HCT116 (cell line): ENCODE results near the gene LY86. TPM values are rescaled to one million over a fixed set of nuclear protein-coding genes. Genes with fewer than 3 reads are reported as not detected.

ENCODE experiments used
- ATAC-seq: fragments of 200-7000 bp; cut with Tn5 transposase; 2 replicates; pipeline ENCODE4 v1.9.1; 2020; ENCODE audit warnings: mild to moderate bottlenecking, moderate library complexity
- BruUV-seq: library from RNA; stranded (reverse); fragments of 400-500 nt; replicated peaks from 2 replicates; lab custom pipeline; 2021; lab: Mats Ljungman, UMichigan
- CTCF ChIA-PET: fragments of 300-600 bp; sonication (Branson Sonifier 250); formaldehyde crosslinking; loops from one replicate; lab custom pipeline; 2021; ENCODE audit warnings: antibody characterized with exemption; lab: Charles Lee
- POLR2A ChIA-PET: fragments of 300-600, 350-600 bp; sonication (Branson Sonifier 250); formaldehyde crosslinking; loops from one replicate; lab custom pipeline; 2021; ENCODE audit warnings: antibody characterized with exemption; lab: Charles Lee
- RAD21 ChIA-PET, 2 experiments: fragments of 300-600 bp; sonication (Branson Sonifier 250); formaldehyde crosslinking; loops; one replicate each; lab custom pipeline; 2023; ENCODE audit warnings: low total read pairs in 2 of 2; ENCODE audit not compliant: uncharacterized antibody in 2 of 2, unreplicated experiment in 2 of 2, low non-redundant PET in 1 of 2; lab: Charles Lee
- DNase-seq: peaks from one replicate; pipeline ENCODE4 v3.0.0-alpha.2; 2010; ENCODE audit warnings: low read depth, low spot score
- H2AFZ ChIP-seq: fragments of 200-600 bp; shearing (Covaris generic), sonication (generic); 2 replicates; pipeline ENCODE4 v1.6.1; 2017; ENCODE audit warnings: low read depth, mixed run types, mixed read lengths, antibody characterized with exemption, low read length; ENCODE audit not compliant: poor library complexity, severe bottlenecking
- H3K27ac ChIP-seq: 2 replicates; pipeline ENCODE4 v1.5.1; 2012; ENCODE audit warnings: low read depth, low read length
- H3K27me3 ChIP-seq: fragments of 200-600 bp; sonication (generic); 2 replicates; pipeline ENCODE4 v1.6.1; 2016; ENCODE audit warnings: mixed run types, low read length, mixed read lengths; ENCODE audit not compliant: insufficient read depth
- H3K36me3 ChIP-seq, 2 experiments: fragments of 200-500 bp in 1 of 2; fragments of 200-600 bp in 1 of 2; sonication (Bioruptor generic) in 1 of 2; sonication (generic) in 1 of 2; 2 replicates each; pipeline versions ENCODE4 v1.5.1 to v1.6.1; 2014 to 2016; ENCODE audit warnings: low read length in 2 of 2, inconsistent platforms in 1 of 2, mixed read lengths in 1 of 2, mixed run types in 1 of 2; ENCODE audit not compliant: insufficient read depth in 2 of 2, control insufficient read depth in 1 of 2
- H3K4me1 ChIP-seq, 2 experiments: fragments of 200-600 bp in 1 of 2; sonication (generic) in 1 of 2; 2 replicates each; pipeline versions ENCODE4 v1.5.1 to v1.6.1; 2012 to 2017; ENCODE audit warnings: low read length in 2 of 2, inconsistent platforms in 1 of 2, mild to moderate bottlenecking in 1 of 2, mixed read lengths in 1 of 2, mixed run types in 1 of 2, moderate library complexity in 1 of 2; ENCODE audit not compliant: insufficient read depth in 2 of 2, control insufficient read depth in 1 of 2
- H3K4me2 ChIP-seq: fragments of 200-600 bp; sonication (generic); 2 replicates; pipeline ENCODE4 v1.6.1; 2017; ENCODE audit warnings: mixed run types, low read length, mixed read lengths
- H3K4me3 ChIP-seq, 2 experiments: fragments of 200-600 bp in 1 of 2; sonication (generic) in 1 of 2; replicated peaks in 1 of 2; 2 replicates each; pipeline ENCODE4 v1.5.1; 2011 to 2016; ENCODE audit warnings: low read length in 2 of 2, control low read depth in 1 of 2, low read depth in 1 of 2, mild to moderate bottlenecking in 1 of 2, mixed read lengths in 1 of 2, mixed run types in 1 of 2
- H3K79me2 ChIP-seq: fragments of 200-600 bp; sonication (generic); 2 replicates; pipeline ENCODE4 v1.6.1; 2017; ENCODE audit warnings: mild to moderate bottlenecking, mixed run types, low read length, moderate library complexity, mixed read lengths; ENCODE audit not compliant: insufficient read depth
- H3K9ac ChIP-seq: fragments of 200-600 bp; sonication (generic); 2 replicates; pipeline ENCODE4 v1.6.1; 2016; ENCODE audit warnings: low read length, mixed read lengths
- H3K9me2 ChIP-seq: fragments of 200-600 bp; sonication (generic), shearing (Covaris generic); 2 replicates; pipeline ENCODE4 v1.6.1; 2017; ENCODE audit warnings: mixed run types, mild to moderate bottlenecking, moderate library complexity; ENCODE audit not compliant: insufficient read depth
- H3K9me3 ChIP-seq, 2 experiments: fragments of 200-500 bp in 1 of 2; fragments of 200-600 bp in 1 of 2; sonication (Bioruptor generic) in 1 of 2; sonication (generic) in 1 of 2; 2 replicates each; pipeline ENCODE4 v1.6.1; 2014 to 2017; ENCODE audit warnings: low read length in 2 of 2, mixed read lengths in 2 of 2, inconsistent platforms in 1 of 2, low read depth in 1 of 2, mild to moderate bottlenecking in 1 of 2, mixed run types in 1 of 2, moderate library complexity in 1 of 2; ENCODE audit not compliant: control insufficient read depth in 1 of 2, insufficient read depth in 1 of 2
- H4K20me1 ChIP-seq: fragments of 200-600 bp; sonication (generic), shearing (Covaris generic); 2 replicates; pipeline ENCODE4 v1.6.1; 2017; ENCODE audit warnings: mixed run types, mild to moderate bottlenecking, moderate library complexity; ENCODE audit not compliant: insufficient read depth
- ATF3 ChIP-seq: IDR thresholded peaks from 2 replicates; pipeline ENCODE4 v1.6.1; 2012
- CBX3 ChIP-seq: IDR thresholded peaks from 2 replicates; pipeline ENCODE4 v1.6.1; 2012; ENCODE audit warnings: low read depth
- CEBPB ChIP-seq: IDR thresholded peaks from 2 replicates; pipeline ENCODE4 v1.6.1; 2012; ENCODE audit warnings: low read depth
- CTCF ChIP-seq, 3 experiments: fragments of 200-600 bp in 1 of 3; sonication (generic) in 1 of 3; IDR thresholded peaks in 2 of 3; conservative IDR thresholded peaks in 1 of 3; 2 replicates each; pipeline ENCODE4 v1.5.1; 2012 to 2017; ENCODE audit warnings: low read depth in 2 of 3, low read length in 2 of 3, antibody characterized with exemption in 1 of 3, borderline replicate concordance in 1 of 3, control low read depth in 1 of 3, mild to moderate bottlenecking in 1 of 3, mixed read lengths in 1 of 3, mixed run types in 1 of 3, moderate library complexity in 1 of 3; ENCODE audit not compliant: insufficient read depth in 1 of 3
- EGR1 ChIP-seq: IDR thresholded peaks from 2 replicates; pipeline ENCODE4 v1.6.1; 2012; ENCODE audit warnings: low read depth
- ELF1 ChIP-seq: IDR thresholded peaks from 2 replicates; pipeline ENCODE4 v1.6.1; 2012; ENCODE audit warnings: low read depth, borderline replicate concordance
- EZH2 ChIP-seq: fragments of 200-600 bp; sonication (generic); IDR thresholded peaks from 2 replicates; pipeline ENCODE4 v1.6.1; 2017; ENCODE audit warnings: antibody characterized with exemption, mixed run types
- EZH2phosphoT487 ChIP-seq: fragments of 200-600 bp; IDR thresholded peaks from 2 replicates; pipeline ENCODE4 v1.6.1; 2018; ENCODE audit warnings: antibody characterized with exemption, borderline replicate concordance
- POLR2AphosphoS5 ChIP-seq: IDR thresholded peaks from 2 replicates; pipeline ENCODE4 v1.6.1; 2011; ENCODE audit warnings: mild to moderate bottlenecking, low read depth, low read length, moderate library complexity
- RAD21 ChIP-seq: IDR thresholded peaks from 2 replicates; pipeline ENCODE4 v1.6.1; 2012; ENCODE audit warnings: low read depth, mild to moderate bottlenecking
- REST ChIP-seq: IDR thresholded peaks from 2 replicates; pipeline ENCODE4 v1.6.1; 2012; ENCODE audit warnings: low read depth
- SIN3A ChIP-seq: IDR thresholded peaks from 2 replicates; pipeline ENCODE4 v1.6.1; 2012; ENCODE audit warnings: low read depth
- SP1 ChIP-seq: IDR thresholded peaks from 2 replicates; pipeline ENCODE4 v1.6.1; 2012; ENCODE audit warnings: low read depth
- ZFX ChIP-seq: fragments of 450-650 bp; IDR thresholded peaks from 2 replicates; pipeline ENCODE4 v1.6.1; 2017
- intact Hi-C: fragments of 100-400 bp; cut with micrococcal nuclease; formaldehyde crosslinking; loops from 2 replicates; pipeline ENCODE4 v1.10.0; 2022
- total RNA-seq: library from RNA; stranded (reverse); gene quantifications from one replicate; pipeline ENCODE4 v1.2.1, GENCODE V29; 2021; ENCODE audit not compliant: unreplicated experiment

Gene LY86
- total RNA-seq, 1 experiment from 2014 or later = not detected

GRCh38 chr6:6564154-6564553 lies 24.4 kb upstream of the LY86 start:
- no peak overlapping the region for H3K9ac ChIP-seq
- H3K9me2 ChIP-seq = no peaks in the 10 kb centered on the region
- H2AFZ ChIP-seq = no peak overlapping the region
- no peaks in the 10 kb centered on the region for H3K4me1 ChIP-seq
- DNase-seq (no peak), ATAC-seq (no peak)
- H3K79me2 ChIP-seq = no peaks in the 10 kb centered on the region
- intact Hi-C loops = no loop called here
- H3K27ac ChIP-seq = no peak overlapping the region
- no peak for TF ChIP-seq CEBPB
- TF ChIP-seq RAD21 = no peak
- TF ChIP-seq CBX3 = no peak
- TF ChIP-seq EZH2 = no peak
- BruUV-seq = no TSS peak
- RAD21 ChIA-PET = no interaction called here
- POLR2A ChIA-PET = no interaction called here
- no peak overlapping the region for H3K4me3 ChIP-seq
- no peak overlapping the region for H3K4me2 ChIP-seq
- H3K9me3 ChIP-seq = no peaks in the 10 kb centered on the region
- CTCF ChIA-PET = no interaction called here
- H4K20me1 ChIP-seq = no peaks in the 10 kb centered on the region
- H3K36me3 ChIP-seq = no peaks in the 10 kb centered on the region
- H3K27me3 ChIP-seq = peaks cover 28% of the 10 kb centered on the region

- POLR2A ChIA-PET = no interaction called here
- no peak overlapping the region for H3K4me2 ChIP-seq
- DNase-seq (no peak), ATAC-seq (no peak)
- CTCF ChIA-PET = no interaction called here
- H3K27me3 ChIP-seq = peaks cover 28% of the 10 kb centered on the region
- H3K9me3 ChIP-seq = no peaks in the 10 kb centered on the region
- H3K79me2 ChIP-seq = no peaks in the 10 kb centered on the region
- no peak overlapping the region for H3K9ac ChIP-seq
- no peak overlapping the region for H3K27ac ChIP-seq
- H2AFZ ChIP-seq = no peak overlapping the region
- no peak overlapping the region for H3K4me3 ChIP-seq
- H3K36me3 ChIP-seq = no peaks in the 10 kb centered on the region
- RAD21 ChIA-PET = no interaction called here
- intact Hi-C loops = no loop called here
- no peaks in the 10 kb centered on the region for H3K9me2 ChIP-seq
- no TSS peak for BruUV-seq
- no peaks in the 10 kb centered on the region for H4K20me1 ChIP-seq
- H3K4me1 ChIP-seq = no peaks in the 10 kb centered on the region
- TF ChIP-seq EGR1 (no peak), ZFX (no peak), CTCF (IDR thresholded peaks at IDR 0.05 in 2 of 3, conservative IDR thresholded peaks at IDR 0.05 in 1 of 3; ENCODE audit: borderline replicate concordance in 1 of 3, insufficient read depth in 1 of 3, low read depth in 2 of 3, low read length in 2 of 3) (no peak), ATF3 (no peak), REST (no peak), SIN3A (no peak), ELF1 (no peak), RAD21 (no peak), EZH2phosphoT487 (no peak), SP1 (no peak), POLR2AphosphoS5 (no peak)
Observed at GRCh38 chr6:6565069-6565468, 23.5 kb upstream of the LY86 start.
